MM.1S (cell line): ENCODE measurements around the gene ELOVL6.

Source experiments
- CTCF ChIP-seq: fragments of 300-600 bp; sonication (generic); IDR thresholded peaks from 2 replicates; pipeline ENCODE4 v1.5.1; 2016; ENCODE audit warnings: antibody characterized with exemption, low read length, mixed read lengths
- EZH2 ChIP-seq: fragments of 300-600 bp; sonication (generic); optimal IDR thresholded peaks from 2 replicates; pipeline ENCODE3; 2017; ENCODE audit warnings: low read depth, mild to moderate bottlenecking, antibody characterized with exemption, low read length, mixed read lengths

GRCh38 chr4:110104661-110105060 is 93.8 kb downstream of the ELOVL6 start:
- TF ChIP-seq EZH2 (no peak), CTCF (no peak)
